NCI-H2081 treated with DMSO at 0.1 percent for 48 hours (cell line): ENCODE results near the gene EDIL3.

Source experiments
- DNase-seq: peaks from one replicate; lab custom pipeline; 2025; lab: John Stamatoyannopoulos, UW

Gene EDIL3

DNA sequence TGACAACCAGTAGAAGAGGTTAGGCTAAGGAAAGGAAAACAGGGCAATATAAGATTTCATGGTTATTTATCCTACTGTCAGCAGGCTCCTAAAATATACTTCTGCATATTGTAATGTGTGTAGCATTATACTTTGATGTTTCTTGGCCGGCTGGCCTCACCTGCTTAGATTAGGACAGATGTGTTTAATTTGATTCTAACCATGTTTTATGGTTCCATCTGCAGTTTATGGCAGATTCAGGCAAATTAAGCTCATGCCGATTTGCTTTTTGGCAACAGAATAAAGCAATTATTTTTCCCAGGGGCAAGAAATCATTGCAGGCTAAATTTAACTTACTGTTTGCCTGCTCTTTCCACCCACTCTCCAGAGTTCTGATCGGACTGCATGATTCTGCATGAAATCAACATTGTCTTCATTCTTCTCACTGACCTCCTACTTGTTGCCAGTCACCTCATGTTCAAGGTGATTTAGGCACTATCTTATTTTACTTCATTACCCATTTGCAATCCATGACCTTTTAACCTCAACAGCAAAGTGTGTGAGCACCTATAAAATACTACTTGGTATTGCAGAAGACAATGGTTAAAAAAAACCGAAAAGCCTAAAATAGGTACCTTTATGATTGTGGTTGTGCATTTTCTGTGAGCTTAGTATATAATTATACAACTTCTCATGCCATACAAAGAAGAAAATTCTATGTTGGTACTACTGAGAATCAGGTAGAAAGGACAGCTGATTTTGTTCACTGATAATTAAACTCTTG is 125.2 kb downstream of the EDIL3 start:
- no peak for DNase-seq

GRCh38 chr5:84257061-84257460 is 127.6 kb downstream of the EDIL3 start:
- DNase-seq = no peak

- DNase-seq = no peak
These were observed 129.4 kb downstream of the EDIL3 start for GRCh38 chr5:84255315-84255714.

DNA sequence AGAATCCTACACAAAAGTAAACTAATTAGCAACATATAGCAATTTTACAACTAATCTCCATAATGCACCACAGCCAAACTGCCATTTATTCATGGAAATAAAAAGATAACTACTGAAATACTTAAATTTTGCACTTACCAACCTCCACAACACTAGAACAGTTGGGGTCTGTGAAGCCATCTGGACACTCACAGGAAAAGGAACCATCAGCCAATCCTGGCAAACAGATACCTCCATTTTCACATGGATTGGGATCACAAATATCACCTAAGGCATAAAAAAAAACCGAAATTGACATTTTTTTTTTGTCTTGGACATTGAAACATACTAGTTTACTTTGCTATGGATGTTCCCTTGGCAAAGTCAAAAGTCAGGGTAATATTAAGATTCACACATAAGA is 130.7 kb downstream of the EDIL3 start:
- no peak for DNase-seq

- DNase-seq = no peak
These were observed 133.2 kb downstream of the EDIL3 start for GRCh38 chr5:84251503-84251902.

DNA sequence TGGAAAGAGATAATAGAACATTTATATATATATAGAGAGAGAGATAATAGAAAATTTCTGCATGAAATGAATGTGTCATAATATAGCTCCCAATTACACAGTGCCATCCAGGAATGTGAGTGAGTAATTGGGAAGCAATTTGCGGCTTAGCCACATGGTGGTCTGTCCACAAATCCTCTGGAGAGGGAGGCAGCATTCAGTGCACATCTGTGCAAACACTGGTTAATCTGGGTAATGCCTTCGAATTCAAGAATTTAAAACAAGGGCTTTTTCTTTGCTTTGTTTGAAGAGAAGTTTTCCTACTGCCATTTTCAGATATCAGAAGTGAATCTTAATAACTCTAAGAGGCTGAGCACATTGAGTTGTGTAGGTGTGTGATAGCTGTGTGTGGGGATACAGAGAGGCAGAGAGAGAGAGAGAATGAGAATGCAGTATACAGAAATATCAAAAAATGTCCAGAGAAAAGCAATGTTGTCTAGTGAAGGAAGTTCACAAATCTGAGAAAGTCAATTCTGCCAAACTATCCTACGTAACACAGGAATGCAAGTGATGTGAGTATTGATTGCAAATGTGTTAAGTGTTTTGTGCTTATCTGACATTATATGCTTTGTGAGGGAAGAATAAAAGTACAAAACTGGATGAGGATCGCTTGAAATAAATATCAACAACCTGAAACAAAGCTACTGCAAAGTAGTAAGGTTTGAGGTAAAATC is 134.6 kb downstream of the EDIL3 start:
- DNase-seq = no peak

- DNase-seq = no peak
These were observed 136.7 kb downstream of the EDIL3 start for GRCh38 chr5:84248013-84248412.

DNA sequence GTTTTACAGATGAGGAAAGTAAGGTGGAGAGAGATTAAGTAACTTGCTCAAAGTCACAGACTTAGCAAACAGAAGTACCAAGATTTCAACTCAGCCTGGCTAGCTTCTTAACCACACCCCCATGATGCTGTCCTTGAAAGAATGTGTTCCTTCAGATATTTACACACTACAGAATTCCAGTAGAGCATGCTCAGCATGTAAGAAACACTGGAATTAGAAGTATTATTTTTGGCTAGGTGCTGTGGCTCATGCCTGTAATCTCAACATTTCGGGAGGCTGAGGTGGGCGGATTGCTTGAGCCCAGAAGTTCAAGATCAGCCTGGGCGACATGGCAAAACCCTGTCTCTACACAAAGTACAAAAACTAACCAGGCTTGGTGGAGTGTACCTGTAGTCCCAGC is 142.4 kb downstream of the EDIL3 start:
- no peak for DNase-seq

DNA sequence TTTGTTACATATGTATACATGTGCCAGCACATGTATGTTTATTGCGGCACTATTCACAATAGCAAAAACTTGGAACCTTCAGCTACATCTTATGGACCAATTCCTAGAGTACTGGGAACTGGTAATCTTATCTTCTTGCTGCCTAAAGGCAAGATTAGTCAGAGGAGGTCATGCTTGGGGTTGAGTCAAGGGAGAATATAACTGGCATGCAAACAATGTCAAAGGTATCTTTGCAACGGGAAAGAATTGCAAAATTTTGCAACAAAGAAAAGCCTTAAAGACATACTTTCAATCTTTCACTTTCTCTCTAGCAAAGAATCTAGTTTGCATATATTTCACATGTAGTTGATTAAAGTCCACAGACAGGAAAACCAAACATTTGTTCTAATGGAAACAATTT is 145.2 kb downstream of the EDIL3 start:
- no peak for DNase-seq

GRCh38 chr5:84237126-84237525 is 147.6 kb downstream of the EDIL3 start:
- DNase-seq = no peak

- no peak for DNase-seq
These were observed 153.2 kb downstream of the EDIL3 start for GRCh38 chr5:84231433-84231832.

GRCh38 chr5:84229045-84229444 is 155.6 kb downstream of the EDIL3 start:
- no peak for DNase-seq

GRCh38 chr5:84228266-84228665 is 156.4 kb downstream of the EDIL3 start:
- DNase-seq = no peak

- no peak for DNase-seq
These were observed 157.4 kb downstream of the EDIL3 start for GRCh38 chr5:84227236-84227635.

- no peak for DNase-seq
These were observed 166.1 kb downstream of the EDIL3 start for GRCh38 chr5:84218546-84218945.

DNA sequence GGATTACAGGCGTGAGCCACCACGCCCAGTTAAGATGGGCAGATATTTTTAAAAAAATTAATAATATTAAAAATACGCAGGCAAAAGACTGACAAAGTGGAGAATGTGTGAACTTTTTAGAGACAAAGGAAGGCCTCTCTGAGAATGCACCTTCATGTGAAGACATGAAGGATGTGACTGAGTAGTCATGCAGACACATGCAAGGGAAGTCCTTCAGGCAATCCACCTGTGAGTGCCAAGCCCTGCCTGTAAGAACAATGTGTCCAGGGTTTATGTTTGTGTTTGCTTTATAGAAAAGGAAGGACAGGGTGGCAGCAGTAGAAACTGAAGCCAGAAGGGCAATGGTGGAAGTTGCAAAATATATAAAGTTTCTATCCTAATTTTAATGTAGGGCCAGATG is 169.2 kb downstream of the EDIL3 start:
- DNase-seq = no peak

GRCh38 chr5:84213861-84214260 is 170.8 kb downstream of the EDIL3 start:
- DNase-seq = no peak

DNA sequence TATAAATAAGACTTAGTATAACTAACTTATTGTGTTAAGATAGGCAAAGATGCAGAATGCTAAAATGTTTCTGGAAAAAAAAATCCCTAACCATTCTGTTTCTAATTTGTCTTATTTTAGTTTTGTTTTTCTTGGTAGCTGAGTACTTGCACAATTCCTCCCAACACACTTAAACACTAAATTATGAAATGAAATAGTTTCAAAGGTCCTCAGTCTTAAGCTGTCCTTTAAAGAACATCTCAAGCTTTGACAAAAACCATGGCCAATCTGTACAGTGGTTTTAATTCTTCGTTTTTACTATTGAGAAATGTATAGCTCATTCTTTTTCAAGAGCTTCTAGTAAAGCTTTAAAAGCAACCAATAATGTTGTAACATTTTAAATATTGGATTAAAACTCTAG is 171.5 kb downstream of the EDIL3 start:
- DNase-seq = no peak

DNA sequence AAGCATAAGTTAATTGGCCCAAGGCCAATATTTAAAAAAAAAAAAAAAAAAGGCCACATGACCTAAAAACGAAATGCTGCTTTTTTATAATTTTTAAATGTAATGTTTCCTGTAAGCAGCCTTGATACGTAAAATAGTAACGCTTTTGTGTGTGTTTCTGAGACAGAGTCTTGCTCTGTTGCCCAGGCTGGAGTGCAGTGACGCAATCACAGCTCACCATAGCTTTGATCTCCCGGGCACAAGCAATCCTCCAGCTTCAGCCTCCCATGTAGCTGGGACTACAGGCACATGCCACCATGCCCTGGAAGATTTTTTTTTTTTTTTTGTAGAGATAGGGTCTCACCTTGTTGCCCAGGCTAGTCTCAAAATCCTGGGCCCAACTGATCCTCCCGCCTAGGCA is 179.9 kb downstream of the EDIL3 start:
- DNase-seq = no peak

- no peak for DNase-seq
These were observed 182.5 kb downstream of the EDIL3 start for GRCh38 chr5:84202136-84202535.

GRCh38 chr5:84197538-84197937 is 187.1 kb downstream of the EDIL3 start:
- DNase-seq = no peak

- DNase-seq = peak; percentile 24
These were observed 193.4 kb downstream of the EDIL3 start for GRCh38 chr5:84191281-84191680.

GRCh38 chr5:84184857-84185256 is 199.8 kb downstream of the EDIL3 start:
- no peak for DNase-seq

DNA sequence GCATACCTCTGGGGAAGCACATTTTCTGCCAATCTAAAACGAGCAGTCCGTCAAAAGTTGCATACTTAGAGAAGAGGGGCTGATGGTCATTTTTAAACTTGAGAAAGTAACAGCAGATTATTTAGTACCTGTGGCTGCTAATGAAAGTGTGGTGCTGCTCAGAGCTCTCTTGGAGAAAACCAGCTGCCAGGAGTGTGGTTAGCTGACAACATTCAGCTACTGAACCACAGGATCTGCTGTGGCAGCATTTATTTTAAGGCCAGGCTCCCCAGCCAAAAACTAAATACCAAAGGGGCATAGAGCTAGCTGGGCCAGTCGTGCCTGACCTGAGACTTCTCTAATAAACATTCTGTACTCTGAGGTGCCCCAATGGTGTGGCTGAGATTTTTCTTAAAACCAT is 203.6 kb downstream of the EDIL3 start:
- no peak for DNase-seq
